Tibial nerve (tissue), 4 donors: ENCODE measurements around the gene ATXN10. TPM values are rescaled to one million over a fixed set of nuclear protein-coding genes. Genes with fewer than 3 reads are reported as not detected.

Experiments
- DNase-seq, 2 donors: peaks; one replicate each; pipeline ENCODE4 v3.0.0-alpha.2; 2019; ENCODE audit warnings: low spot score in 2 of 2
- H3K27ac ChIP-seq, 4 donors: fragments of 200-600 bp; sonication (generic) in 3 of 4; one replicate each; pipeline ENCODE4 v1.5.1; 2017 to 2019; ENCODE audit warnings: mild to moderate bottlenecking in 1 of 4
- H3K27me3 ChIP-seq, 2 donors: fragments of 200-600 bp; sonication (generic) in 1 of 2; one replicate each; pipeline versions ENCODE4 v1.5.1 to v1.6.0; 2017 to 2019
- H3K36me3 ChIP-seq, 3 donors: fragments of 200-600 bp; sonication (generic); one replicate each; pipeline ENCODE4 v1.5.1; 2018 to 2019
- H3K4me1 ChIP-seq, 4 donors: fragments of 200-600 bp; sonication (generic) in 3 of 4; one replicate each; pipeline ENCODE4 v1.5.1; 2017 to 2019
- H3K4me3 ChIP-seq, 4 donors: fragments of 200-600 bp; sonication (generic) in 3 of 4; one replicate each; pipeline ENCODE4 v1.5.1; 2017 to 2019; ENCODE audit warnings: mild to moderate bottlenecking in 1 of 4, moderate library complexity in 1 of 4
- H3K9me3 ChIP-seq, 4 donors: fragments of 200-600 bp; sonication (generic) in 3 of 4; one replicate each; pipeline ENCODE4 v1.5.1; 2017 to 2019
- EP300 ChIP-seq, 2 donors: sonication (generic); formaldehyde crosslinking; IDR thresholded peaks; one replicate each; pipeline ENCODE4 v1.6.1; 2017; ENCODE audit warnings: antibody characterized with exemption in 2 of 2, mild to moderate bottlenecking in 1 of 2
- POLR2A ChIP-seq, 2 donors: fragments of 450-650 bp; IDR thresholded peaks; one replicate each; pipeline ENCODE4 v1.6.1; 2017; ENCODE audit warnings: antibody characterized with exemption in 2 of 2, mild to moderate bottlenecking in 2 of 2, moderate library complexity in 2 of 2
- WGBS, 2 donors: methylation state at CpG; one replicate each; pipeline ENCODE4 v1.1.5; 2018; 5-methylcytosine and 5-hydroxymethylcytosine counted together
- small RNA-seq: library from RNA; depleted of rRNA; stranded (forward); fragments of <200 nt; gene quantifications from one replicate; pipeline ENCODE3, GENCODE V24; 2016
- total RNA-seq, 4 donors: library from RNA; depleted of rRNA; stranded (reverse); fragments of >200 nt; gene quantifications; one replicate each; pipeline ENCODE4 v1.1.0, GENCODE V29; 2016
- TF ChIP-seq, protein P1 (sequence below), 5 experiments: fragments of 200-600 bp in 3 of 5; fragments of 450-650 bp in 2 of 5; sonication (generic) in 3 of 5; IDR thresholded peaks; one replicate each; pipeline ENCODE4 v1.5.1; 2016 to 2019; ENCODE audit warnings: antibody characterized with exemption in 5 of 5, mild to moderate bottlenecking in 3 of 5, moderate library complexity in 2 of 5

The ATXN10 gene
- total RNA-seq, 4 donors from 2014 or later, result 163 to 197 (median 178) TPM

DNA sequence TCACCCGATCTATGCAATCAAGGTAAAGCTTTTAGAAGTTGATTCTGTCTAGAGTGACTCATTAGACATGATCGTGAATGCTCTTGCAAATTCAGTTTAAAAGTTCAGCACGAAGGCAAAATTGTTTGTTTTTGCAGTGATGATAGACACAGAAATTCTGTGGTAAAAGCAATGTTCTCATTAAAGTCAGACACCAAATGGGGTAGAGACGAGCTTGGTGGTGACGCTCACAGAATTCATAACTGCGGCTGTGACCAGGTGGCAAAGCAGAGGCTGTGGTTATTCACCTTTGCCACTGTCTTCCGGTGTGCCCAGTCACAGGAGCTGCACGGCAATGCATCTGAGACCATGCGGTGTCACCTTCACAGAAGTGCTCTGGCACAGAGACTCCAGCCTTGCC, 221.9 kb downstream of the ATXN10 start:
- no peak for DNase-seq
- H3K4me3 ChIP-seq, result no peak overlapping the region
- no peak overlapping the region for H3K27ac ChIP-seq
- H3K36me3 ChIP-seq, result no peaks in the 10 kb centered on the region
- WGBS, 2 donors, result 70% methylated on average over 9 of the region's 9 CpGs
- peaks cover 0 to 77% of the 10 kb centered on the region in 2 donors for H3K27me3 ChIP-seq
- no peak for TF ChIP-seq POLR2A (IDR thresholded peaks at IDR 0.05)
- TF ChIP-seq, protein P1, sequence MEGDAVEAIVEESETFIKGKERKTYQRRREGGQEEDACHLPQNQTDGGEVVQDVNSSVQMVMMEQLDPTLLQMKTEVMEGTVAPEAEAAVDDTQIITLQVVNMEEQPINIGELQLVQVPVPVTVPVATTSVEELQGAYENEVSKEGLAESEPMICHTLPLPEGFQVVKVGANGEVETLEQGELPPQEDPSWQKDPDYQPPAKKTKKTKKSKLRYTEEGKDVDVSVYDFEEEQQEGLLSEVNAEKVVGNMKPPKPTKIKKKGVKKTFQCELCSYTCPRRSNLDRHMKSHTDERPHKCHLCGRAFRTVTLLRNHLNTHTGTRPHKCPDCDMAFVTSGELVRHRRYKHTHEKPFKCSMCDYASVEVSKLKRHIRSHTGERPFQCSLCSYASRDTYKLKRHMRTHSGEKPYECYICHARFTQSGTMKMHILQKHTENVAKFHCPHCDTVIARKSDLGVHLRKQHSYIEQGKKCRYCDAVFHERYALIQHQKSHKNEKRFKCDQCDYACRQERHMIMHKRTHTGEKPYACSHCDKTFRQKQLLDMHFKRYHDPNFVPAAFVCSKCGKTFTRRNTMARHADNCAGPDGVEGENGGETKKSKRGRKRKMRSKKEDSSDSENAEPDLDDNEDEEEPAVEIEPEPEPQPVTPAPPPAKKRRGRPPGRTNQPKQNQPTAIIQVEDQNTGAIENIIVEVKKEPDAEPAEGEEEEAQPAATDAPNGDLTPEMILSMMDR (IDR thresholded peaks at IDR 0.05), result no peak
- TF ChIP-seq EP300 (IDR thresholded peaks at IDR 0.05), result no peak
- peaks cover 0 to 9% (median 0%) of the 10 kb centered on the region in 4 donors for H3K4me1 ChIP-seq
- no peaks in the 10 kb centered on the region for H3K9me3 ChIP-seq

Small RNA genes lying within 50 kb of the gene (small RNA-seq; reads per million reads assigned to genes)
- not detected for gene MIR4762
- not detected for gene RNU6-1161P

Other genes starting within 250 kb of the ATXN10 start
- 1,000 to 10,000 TPM in 1 of 4 donors, 100 to 1,000 TPM in 3; 172 to 1,145 (median 351) TPM for gene FBLN1, start 169.0 kb upstream of the ATXN10 start, total RNA-seq